IMR-90 (cell line): Measurements from ENCODE around the gene NRSN1. TPM values are rescaled to one million over a fixed set of nuclear protein-coding genes. Genes with fewer than 3 reads are reported as not detected.

ENCODE experiments used
- ATAC-seq: fragments of 200-7000 bp; cut with Tn5 transposase; 2 replicates; pipeline ENCODE4 v1.9.1; 2020; ENCODE audit warnings: low read depth, mild to moderate bottlenecking, moderate library complexity
- BruUV-seq: library from RNA; stranded (reverse); fragments of 400-500 nt; replicated peaks from 2 replicates; lab custom pipeline; 2021; lab: Mats Ljungman, UMichigan
- CTCF ChIA-PET: fragments of 300-600 bp; formaldehyde crosslinking; extraction: SDS; loops from one replicate; lab custom pipeline; 2021; ENCODE audit warnings: antibody characterized with exemption; lab: Yijun Ruan, JAX
- POLR2A ChIA-PET: fragments of 300-600 bp; sonication (Branson Sonifier 250); formaldehyde crosslinking; loops from one replicate; lab custom pipeline; 2022; ENCODE audit warnings: antibody characterized with exemption; ENCODE audit not compliant: unreplicated experiment; lab: Charles Lee
- DNase-seq: peaks from one replicate; pipeline ENCODE4 v3.0.0; 2013
- H2AFZ ChIP-seq: replicated peaks from 2 replicates; pipeline ENCODE3; 2013; ENCODE audit warnings: low read length, mild to moderate bottlenecking; ENCODE audit not compliant: poor library complexity
- H2AK5ac ChIP-seq: 2 replicates; pipeline ENCODE4 v1.6.1; 2013; ENCODE audit warnings: low read depth, low read length, inconsistent platforms
- H2AK9ac ChIP-seq: replicated peaks from 2 replicates; pipeline ENCODE3; 2013; ENCODE audit warnings: mild to moderate bottlenecking, low read depth, low read length, moderate library complexity; ENCODE audit not compliant: poor library complexity
- H2BK120ac ChIP-seq: 2 replicates; pipeline ENCODE4 v1.6.1; 2013; ENCODE audit warnings: low read depth, low read length, inconsistent platforms
- H2BK15ac ChIP-seq: 3 replicates; pipeline ENCODE4 v1.6.1; 2013; ENCODE audit warnings: low read depth, low read length, inconsistent platforms
- H2BK20ac ChIP-seq: 2 replicates; pipeline ENCODE4 v1.6.1; 2013; ENCODE audit warnings: low read depth, mild to moderate bottlenecking, inconsistent platforms, low read length, moderate library complexity
- H2BK5ac ChIP-seq: 2 replicates; pipeline ENCODE4 v1.6.1; 2013; ENCODE audit warnings: mild to moderate bottlenecking, low read depth, low read length, inconsistent platforms; ENCODE audit not compliant: poor library complexity, severe bottlenecking
- H3K14ac ChIP-seq: replicated peaks from 2 replicates; pipeline ENCODE4 v1.6.1; 2013; ENCODE audit warnings: low read depth, low read length, inconsistent platforms
- H3K18ac ChIP-seq: 2 replicates; pipeline ENCODE4 v1.6.1; 2013; ENCODE audit warnings: low read depth, low read length, control low read depth
- H3K23ac ChIP-seq: 2 replicates; pipeline ENCODE4 v1.6.1; 2013; ENCODE audit warnings: low read depth, low read length, inconsistent platforms
- H3K27ac ChIP-seq: 2 replicates; pipeline ENCODE4 v1.5.1; 2013; ENCODE audit warnings: mild to moderate bottlenecking, control low read depth, low read length; ENCODE audit not compliant: insufficient read depth
- H3K27me3 ChIP-seq: 2 replicates; pipeline ENCODE4 v1.6.1; 2013; ENCODE audit warnings: low read length; ENCODE audit not compliant: control insufficient read depth, insufficient read depth
- H3K36me3 ChIP-seq: 2 replicates; pipeline ENCODE4 v1.6.1; 2013; ENCODE audit warnings: low read length, mixed read lengths; ENCODE audit not compliant: control insufficient read depth, insufficient read depth
- H3K4ac ChIP-seq: 2 replicates; pipeline ENCODE4 v1.6.1; 2013; ENCODE audit warnings: low read depth, low read length, inconsistent platforms
- H3K4me1 ChIP-seq: 2 replicates; pipeline ENCODE4 v1.6.1; 2013; ENCODE audit warnings: low read length, mixed read lengths; ENCODE audit not compliant: control insufficient read depth, insufficient read depth
- H3K4me2 ChIP-seq: 2 replicates; pipeline ENCODE4 v1.6.1; 2013; ENCODE audit warnings: low read depth, mild to moderate bottlenecking, control low read depth, low read length, moderate library complexity
- H3K4me3 ChIP-seq: 2 replicates; pipeline ENCODE4 v1.5.1; 2013; ENCODE audit warnings: low read depth, mild to moderate bottlenecking, control low read depth, low read length, moderate library complexity; ENCODE audit not compliant: insufficient read depth
- H3K56ac ChIP-seq: 2 replicates; pipeline ENCODE4 v1.6.1; 2013; ENCODE audit warnings: low read length, inconsistent platforms; ENCODE audit not compliant: insufficient read depth; ENCODE audit errors: extremely low read depth
- H3K79me1 ChIP-seq, 2 experiments: 2 replicates each; pipeline ENCODE4 v1.6.1; 2013; ENCODE audit warnings: low read length in 2 of 2, inconsistent platforms in 1 of 2, low read depth in 1 of 2
- H3K9ac ChIP-seq: 2 replicates; pipeline ENCODE4 v1.6.1; 2013; ENCODE audit warnings: low read depth, low read length, control low read depth
- H3K9me1 ChIP-seq: 2 replicates; pipeline ENCODE4 v1.6.1; 2013; ENCODE audit warnings: low read length, inconsistent platforms; ENCODE audit not compliant: insufficient read depth
- H3K9me3 ChIP-seq: 2 replicates; pipeline ENCODE4 v1.6.1; 2013; ENCODE audit warnings: low read length; ENCODE audit not compliant: control insufficient read depth, insufficient read depth
- H4K20me1 ChIP-seq: 2 replicates; pipeline ENCODE4 v1.6.1; 2013; ENCODE audit warnings: low read length, inconsistent platforms; ENCODE audit not compliant: insufficient read depth
- H4K5ac ChIP-seq: 2 replicates; pipeline ENCODE4 v1.6.1; 2013; ENCODE audit warnings: mild to moderate bottlenecking, low read depth, low read length, control low read depth
- H4K8ac ChIP-seq, 2 experiments: 2 replicates each; pipeline ENCODE4 v1.6.1; 2013; ENCODE audit warnings: low read depth in 2 of 2, low read length in 2 of 2, control low read depth in 1 of 2, inconsistent platforms in 1 of 2
- H4K91ac ChIP-seq: 2 replicates; pipeline ENCODE4 v1.6.1; 2013; ENCODE audit warnings: low read depth, low read length, inconsistent platforms; ENCODE audit not compliant: insufficient read depth
- BHLHE40 ChIP-seq: fragments of 150-350 bp; IDR thresholded peaks from 2 replicates; pipeline ENCODE4 v1.6.1; 2016; ENCODE audit warnings: mild to moderate bottlenecking, low read depth, low read length
- CEBPB ChIP-seq: IDR thresholded peaks from 2 replicates; pipeline ENCODE4 v1.6.1; 2012; ENCODE audit warnings: low read depth, low read length, improper control_type of control experiment
- CHD1 ChIP-seq: IDR thresholded peaks from 2 replicates; pipeline ENCODE4 v1.6.1; 2012; ENCODE audit warnings: low read depth, low read length, improper control_type of control experiment
- FOS ChIP-seq: fragments of 150-350 bp; IDR thresholded peaks from 2 replicates; pipeline ENCODE4 v1.6.1; 2016; ENCODE audit warnings: low read depth, low read length
- MAFK ChIP-seq: IDR thresholded peaks from 2 replicates; pipeline ENCODE4 v1.6.1; 2012; ENCODE audit warnings: low read depth, low read length, improper control_type of control experiment
- MAZ ChIP-seq: IDR thresholded peaks from 2 replicates; pipeline ENCODE4 v1.6.1; 2012; ENCODE audit warnings: low read depth, mild to moderate bottlenecking, low read length, improper control_type of control experiment, moderate library complexity, borderline replicate concordance
- MXI1 ChIP-seq: IDR thresholded peaks from 2 replicates; pipeline ENCODE4 v1.6.1; 2012; ENCODE audit warnings: low read depth, mild to moderate bottlenecking, low read length, moderate library complexity, borderline replicate concordance
- NFE2L2 ChIP-seq: fragments of 150-350 bp; IDR thresholded peaks from 2 replicates; pipeline ENCODE4 v1.6.1; 2016; ENCODE audit warnings: low read depth, mild to moderate bottlenecking, low read length
- POLR2A ChIP-seq: IDR thresholded peaks from 2 replicates; pipeline ENCODE4 v1.6.1; 2012; ENCODE audit warnings: mild to moderate bottlenecking, low read depth, low read length
- RAD21 ChIP-seq: IDR thresholded peaks from 2 replicates; pipeline ENCODE4 v1.6.1; 2012; ENCODE audit warnings: low read length, improper control_type of control experiment
- RCOR1 ChIP-seq: IDR thresholded peaks from 2 replicates; pipeline ENCODE4 v1.6.1; 2012; ENCODE audit warnings: mild to moderate bottlenecking, low read length, improper control_type of control experiment; ENCODE audit not compliant: insufficient replicate concordance
- RFX5 ChIP-seq: IDR thresholded peaks from 2 replicates; pipeline ENCODE4 v1.8.0; 2012; ENCODE audit warnings: low read depth, mild to moderate bottlenecking, low read length, moderate library complexity
- SMC3 ChIP-seq: fragments of 150-350 bp; IDR thresholded peaks from 2 replicates; pipeline ENCODE4 v1.6.1; 2016; ENCODE audit warnings: low read depth, mild to moderate bottlenecking, antibody characterized with exemption, low read length, moderate library complexity
- WGBS, 2 experiments: methylation state at CpG; one replicate each; pipeline versions ENCODE4 v1.1.5 to v1.1.7; 2013; ENCODE audit warnings: missing lambda C conversion rate in 2 of 2; ENCODE audit not compliant: insufficient read length in 1 of 2; ENCODE audit errors: extremely low coverage in 2 of 2; 5-methylcytosine and 5-hydroxymethylcytosine counted together
- dilution Hi-C: fragments of 300-500 bp; cut with HindIII; formaldehyde crosslinking; loops from one replicate; pipeline ENCODE4 v1.14.3; 2018; ENCODE audit warnings: low sequenced_read_pairs; ENCODE audit not compliant: unreplicated experiment
- in situ Hi-C: fragments of 300-500 bp; cut with MboI; formaldehyde crosslinking; loops from 3 replicates; pipeline ENCODE4 v1.14.3; 2019; ENCODE audit warnings: low sequenced_read_pairs, inconsistent platforms, mixed read lengths
- intact Hi-C: fragments of 100-400 bp; cut with micrococcal nuclease; formaldehyde crosslinking; loops from 2 replicates; pipeline ENCODE4 v1.10.0; 2022
- polyA plus RNA-seq, 3 experiments: library from polyadenylated mRNA; depleted of rRNA; stranded (reverse); fragments of >200 nt; gene quantifications; 2 replicates each; pipeline ENCODE4 v1.2.3, GENCODE V29; 2012; ENCODE audit warnings: low replicate concordance in 1 of 3
- total RNA-seq: library from RNA; depleted of rRNA; stranded (reverse); fragments of >200 nt; gene quantifications from 2 replicates; pipeline ENCODE4 v1.2.3, GENCODE V29; 2012
- TF ChIP-seq, protein P1 (sequence below): fragments of 150-350 bp; IDR thresholded peaks from 2 replicates; pipeline ENCODE4 v1.6.1; 2016; ENCODE audit warnings: low read depth, mild to moderate bottlenecking, low read length, moderate library complexity, borderline replicate concordance
- TF ChIP-seq, protein P2 (sequence below): conservative IDR thresholded peaks from 2 replicates; pipeline ENCODE4 v1.5.1; 2012; ENCODE audit warnings: mild to moderate bottlenecking, low read depth, low read length, improper control_type of control experiment
- TF ChIP-seq, protein P3 (sequence below): fragments of 150-350 bp; IDR thresholded peaks from 2 replicates; pipeline ENCODE4 v1.6.1; 2017; ENCODE audit warnings: mild to moderate bottlenecking, antibody characterized with exemption, low read length, low read depth

Gene NRSN1
- total and polyA plus RNA-seq, 2 of the 4 experiments (the other 2 are of a cell fraction), result not detected

GRCh38 chr6:24079076-24079475 is 46.9 kb upstream of the NRSN1 start:
- no peak for ATAC-seq
- Histone ChIP-seq H3K9ac (no peak overlapping the region), H3K4me3 (no peak overlapping the region), H3K9me3 (peaks cover 11% of the 10 kb centered on the region), H2BK20ac (no peak overlapping the region), H2BK5ac (no peak overlapping the region), H3K36me3 (no peaks in the 10 kb centered on the region), H3K27ac (no peak overlapping the region), H3K23ac (no peak overlapping the region), H2BK120ac (no peak overlapping the region), H2AFZ (no peak overlapping the region), H3K27me3 (no peaks in the 10 kb centered on the region), H3K9me1 (no peaks in the 10 kb centered on the region), H4K8ac (no peak overlapping the region), H4K5ac (no peak overlapping the region), H3K18ac (no peak overlapping the region), H4K20me1 (no peaks in the 10 kb centered on the region), H3K4me1 (no peaks in the 10 kb centered on the region), H2AK5ac (no peak overlapping the region), H2BK15ac (no peak overlapping the region), H3K4me2 (no peak overlapping the region), H3K14ac (no peak overlapping the region), H3K56ac (no peak overlapping the region), H2AK9ac (no peak overlapping the region), H3K79me1 (no peaks in the 10 kb centered on the region), H3K4ac (no peak overlapping the region), H4K91ac (no peak overlapping the region)
- TF ChIP-seq CHD1, result no peak
- TF ChIP-seq NFE2L2, result no peak
- no peak for TF ChIP-seq BHLHE40
- TF ChIP-seq, protein P1, sequence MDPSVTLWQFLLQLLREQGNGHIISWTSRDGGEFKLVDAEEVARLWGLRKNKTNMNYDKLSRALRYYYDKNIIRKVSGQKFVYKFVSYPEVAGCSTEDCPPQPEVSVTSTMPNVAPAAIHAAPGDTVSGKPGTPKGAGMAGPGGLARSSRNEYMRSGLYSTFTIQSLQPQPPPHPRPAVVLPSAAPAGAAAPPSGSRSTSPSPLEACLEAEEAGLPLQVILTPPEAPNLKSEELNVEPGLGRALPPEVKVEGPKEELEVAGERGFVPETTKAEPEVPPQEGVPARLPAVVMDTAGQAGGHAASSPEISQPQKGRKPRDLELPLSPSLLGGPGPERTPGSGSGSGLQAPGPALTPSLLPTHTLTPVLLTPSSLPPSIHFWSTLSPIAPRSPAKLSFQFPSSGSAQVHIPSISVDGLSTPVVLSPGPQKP, result no peak
- TF ChIP-seq MXI1, result no peak
- no peak for TF ChIP-seq SMC3
- TF ChIP-seq MAZ, result no peak
- no peak for TF ChIP-seq MAFK
- no peak for TF ChIP-seq RAD21
- no peak for TF ChIP-seq FOS
- TF ChIP-seq CEBPB, result no peak
- TF ChIP-seq RFX5, result no peak
- TF ChIP-seq, protein P2, sequence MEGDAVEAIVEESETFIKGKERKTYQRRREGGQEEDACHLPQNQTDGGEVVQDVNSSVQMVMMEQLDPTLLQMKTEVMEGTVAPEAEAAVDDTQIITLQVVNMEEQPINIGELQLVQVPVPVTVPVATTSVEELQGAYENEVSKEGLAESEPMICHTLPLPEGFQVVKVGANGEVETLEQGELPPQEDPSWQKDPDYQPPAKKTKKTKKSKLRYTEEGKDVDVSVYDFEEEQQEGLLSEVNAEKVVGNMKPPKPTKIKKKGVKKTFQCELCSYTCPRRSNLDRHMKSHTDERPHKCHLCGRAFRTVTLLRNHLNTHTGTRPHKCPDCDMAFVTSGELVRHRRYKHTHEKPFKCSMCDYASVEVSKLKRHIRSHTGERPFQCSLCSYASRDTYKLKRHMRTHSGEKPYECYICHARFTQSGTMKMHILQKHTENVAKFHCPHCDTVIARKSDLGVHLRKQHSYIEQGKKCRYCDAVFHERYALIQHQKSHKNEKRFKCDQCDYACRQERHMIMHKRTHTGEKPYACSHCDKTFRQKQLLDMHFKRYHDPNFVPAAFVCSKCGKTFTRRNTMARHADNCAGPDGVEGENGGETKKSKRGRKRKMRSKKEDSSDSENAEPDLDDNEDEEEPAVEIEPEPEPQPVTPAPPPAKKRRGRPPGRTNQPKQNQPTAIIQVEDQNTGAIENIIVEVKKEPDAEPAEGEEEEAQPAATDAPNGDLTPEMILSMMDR, result no peak
- no peak for TF ChIP-seq RCOR1
- no peak for TF ChIP-seq POLR2A
- TF ChIP-seq, protein P3, sequence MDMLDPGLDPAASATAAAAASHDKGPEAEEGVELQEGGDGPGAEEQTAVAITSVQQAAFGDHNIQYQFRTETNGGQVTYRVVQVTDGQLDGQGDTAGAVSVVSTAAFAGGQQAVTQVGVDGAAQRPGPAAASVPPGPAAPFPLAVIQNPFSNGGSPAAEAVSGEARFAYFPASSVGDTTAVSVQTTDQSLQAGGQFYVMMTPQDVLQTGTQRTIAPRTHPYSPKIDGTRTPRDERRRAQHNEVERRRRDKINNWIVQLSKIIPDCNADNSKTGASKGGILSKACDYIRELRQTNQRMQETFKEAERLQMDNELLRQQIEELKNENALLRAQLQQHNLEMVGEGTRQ, result no peak
- in situ Hi-C loops (no loop called here), intact Hi-C loops (no loop called here), dilution Hi-C loops (no loop called here)
- CTCF ChIA-PET, result no interaction called here
- POLR2A ChIA-PET, result no interaction called here
- no CpG with 5 or more reads among the region's 2 CpGs for WGBS, 2 experiments
- BruUV-seq, result no TSS peak
- no peak for DNase-seq
